ENCODE data around the gene SERGEF.

DNA sequence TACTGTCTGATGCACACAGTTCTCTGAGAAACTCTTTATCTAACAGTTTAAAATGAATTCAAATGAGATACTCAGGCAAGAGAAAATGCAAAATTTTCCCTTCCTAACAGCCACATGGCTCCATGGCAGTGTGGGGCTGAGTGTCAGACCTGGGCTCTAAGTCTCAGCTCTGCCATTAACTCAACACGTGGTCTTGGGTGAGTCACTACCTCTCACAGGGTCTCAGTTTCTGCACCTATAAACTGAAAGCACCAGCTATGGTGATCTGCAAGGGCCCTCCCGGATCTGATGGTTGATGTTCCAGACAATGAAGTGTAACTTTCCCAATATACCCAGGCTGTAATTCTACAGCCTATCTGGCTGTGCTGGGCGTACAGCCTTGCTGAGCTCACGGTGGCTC lies 207.8 kb downstream of the SERGEF start:
- no peak for TF ChIP-seq CHD1 (IDR thresholded peaks at IDR 0.05; ENCODE audit: low read depth, low read length)
- TF ChIP-seq, protein P1, sequence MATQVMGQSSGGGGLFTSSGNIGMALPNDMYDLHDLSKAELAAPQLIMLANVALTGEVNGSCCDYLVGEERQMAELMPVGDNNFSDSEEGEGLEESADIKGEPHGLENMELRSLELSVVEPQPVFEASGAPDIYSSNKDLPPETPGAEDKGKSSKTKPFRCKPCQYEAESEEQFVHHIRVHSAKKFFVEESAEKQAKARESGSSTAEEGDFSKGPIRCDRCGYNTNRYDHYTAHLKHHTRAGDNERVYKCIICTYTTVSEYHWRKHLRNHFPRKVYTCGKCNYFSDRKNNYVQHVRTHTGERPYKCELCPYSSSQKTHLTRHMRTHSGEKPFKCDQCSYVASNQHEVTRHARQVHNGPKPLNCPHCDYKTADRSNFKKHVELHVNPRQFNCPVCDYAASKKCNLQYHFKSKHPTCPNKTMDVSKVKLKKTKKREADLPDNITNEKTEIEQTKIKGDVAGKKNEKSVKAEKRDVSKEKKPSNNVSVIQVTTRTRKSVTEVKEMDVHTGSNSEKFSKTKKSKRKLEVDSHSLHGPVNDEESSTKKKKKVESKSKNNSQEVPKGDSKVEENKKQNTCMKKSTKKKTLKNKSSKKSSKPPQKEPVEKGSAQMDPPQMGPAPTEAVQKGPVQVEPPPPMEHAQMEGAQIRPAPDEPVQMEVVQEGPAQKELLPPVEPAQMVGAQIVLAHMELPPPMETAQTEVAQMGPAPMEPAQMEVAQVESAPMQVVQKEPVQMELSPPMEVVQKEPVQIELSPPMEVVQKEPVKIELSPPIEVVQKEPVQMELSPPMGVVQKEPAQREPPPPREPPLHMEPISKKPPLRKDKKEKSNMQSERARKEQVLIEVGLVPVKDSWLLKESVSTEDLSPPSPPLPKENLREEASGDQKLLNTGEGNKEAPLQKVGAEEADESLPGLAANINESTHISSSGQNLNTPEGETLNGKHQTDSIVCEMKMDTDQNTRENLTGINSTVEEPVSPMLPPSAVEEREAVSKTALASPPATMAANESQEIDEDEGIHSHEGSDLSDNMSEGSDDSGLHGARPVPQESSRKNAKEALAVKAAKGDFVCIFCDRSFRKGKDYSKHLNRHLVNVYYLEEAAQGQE (IDR thresholded peaks at IDR 0.05; ENCODE audit: low read depth, low read length), result no peak
- TF ChIP-seq PAX5 (IDR thresholded peaks at IDR 0.05; ENCODE audit: borderline replicate concordance, low read depth, low read length), result no peak
- TF ChIP-seq RAD21 (IDR thresholded peaks at IDR 0.05; ENCODE audit: insufficient read depth, low read depth, low read length), result no peak
- TF ChIP-seq POLR2A (IDR thresholded peaks at IDR 0.05; ENCODE audit: low read depth, low read length), result no peak
- TF ChIP-seq, protein P2, sequence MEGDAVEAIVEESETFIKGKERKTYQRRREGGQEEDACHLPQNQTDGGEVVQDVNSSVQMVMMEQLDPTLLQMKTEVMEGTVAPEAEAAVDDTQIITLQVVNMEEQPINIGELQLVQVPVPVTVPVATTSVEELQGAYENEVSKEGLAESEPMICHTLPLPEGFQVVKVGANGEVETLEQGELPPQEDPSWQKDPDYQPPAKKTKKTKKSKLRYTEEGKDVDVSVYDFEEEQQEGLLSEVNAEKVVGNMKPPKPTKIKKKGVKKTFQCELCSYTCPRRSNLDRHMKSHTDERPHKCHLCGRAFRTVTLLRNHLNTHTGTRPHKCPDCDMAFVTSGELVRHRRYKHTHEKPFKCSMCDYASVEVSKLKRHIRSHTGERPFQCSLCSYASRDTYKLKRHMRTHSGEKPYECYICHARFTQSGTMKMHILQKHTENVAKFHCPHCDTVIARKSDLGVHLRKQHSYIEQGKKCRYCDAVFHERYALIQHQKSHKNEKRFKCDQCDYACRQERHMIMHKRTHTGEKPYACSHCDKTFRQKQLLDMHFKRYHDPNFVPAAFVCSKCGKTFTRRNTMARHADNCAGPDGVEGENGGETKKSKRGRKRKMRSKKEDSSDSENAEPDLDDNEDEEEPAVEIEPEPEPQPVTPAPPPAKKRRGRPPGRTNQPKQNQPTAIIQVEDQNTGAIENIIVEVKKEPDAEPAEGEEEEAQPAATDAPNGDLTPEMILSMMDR (IDR thresholded peaks at IDR 0.05 in 2 of 3, conservative IDR thresholded peaks at IDR 0.05 in 1 of 3; ENCODE audit: control insufficient read depth in 2 of 3, extremely low read depth in 1 of 3, insufficient read depth in 1 of 3, low read depth in 3 of 3, low read length in 3 of 3), result no peak
- no peak for TF ChIP-seq EGR1 (IDR thresholded peaks at IDR 0.05; ENCODE audit: borderline replicate concordance in 1 of 2, low read depth in 2 of 2, low read length in 2 of 2)
- no peak for TF ChIP-seq POLR2AphosphoS5 (IDR thresholded peaks at IDR 0.05; ENCODE audit: low read length)
